Measurements from ENCODE around the gene CCDC186. TPM values are rescaled to one million over a fixed set of nuclear protein-coding genes. Genes with fewer than 3 reads are reported as not detected.

The CCDC186 gene
- total RNA-seq, 1 experiment from 2014 or later = 32.7 TPM

GRCh38 chr10:114157912-114158311 is 16.1 kb downstream of the CCDC186 start:
- Mint-ChIP-seq H3K9me3 (no peaks in the 10 kb centered on the region), H3K27me3 (ENCODE audit: low read depth) (no peaks in the 10 kb centered on the region), H3K4me3 (no peak overlapping the region), H3K27ac (no peak overlapping the region), H3K4me1 (peaks cover 3% of the 10 kb centered on the region; the same call in 1 of the 2 replicates), H3K36me3 (peaks cover 20% of the 10 kb centered on the region)
- ChIA-PET POLR2A (no interaction called here), CTCF (no interaction called here)
- ATAC-seq (no peak), DNase-seq (ENCODE audit: low spot score) (no peak)
- TF ChIP-seq RORB (CRISPR knock-in tag; IDR thresholded peaks at IDR 0.05) (no peak), MXD4 (CRISPR knock-in tag; IDR thresholded peaks at IDR 0.05; ENCODE audit: borderline replicate concordance) (no peak), ZNF671 (CRISPR knock-in tag; IDR thresholded peaks at IDR 0.05) (no peak), TP53 (CRISPR knock-in tag; IDR thresholded peaks at IDR 0.05) (no peak), MYBL2 (CRISPR knock-in tag; IDR thresholded peaks at IDR 0.05) (no peak), ZSCAN18 (CRISPR knock-in tag; IDR thresholded peaks at IDR 0.05) (no peak), GRHL2 (CRISPR knock-in tag; IDR thresholded peaks at IDR 0.05; ENCODE audit: insufficient replicate concordance, severe bottlenecking) (no peak), NFYB (CRISPR knock-in tag; conservative IDR thresholded peaks at IDR 0.05; ENCODE audit: low read depth) (no peak), USF2 (CRISPR knock-in tag; IDR thresholded peaks at IDR 0.05) (no peak), IRF1 (CRISPR knock-in tag; IDR thresholded peaks at IDR 0.05) (no peak), GTF2I (CRISPR knock-in tag; conservative IDR thresholded peaks at IDR 0.05) (no peak), NR2C2 (CRISPR knock-in tag; IDR thresholded peaks at IDR 0.05) (no peak), ZNF263 (CRISPR knock-in tag; IDR thresholded peaks at IDR 0.05; ENCODE audit: low read depth) (no peak), ZNF396 (CRISPR knock-in tag; IDR thresholded peaks at IDR 0.05; ENCODE audit: borderline replicate concordance) (no peak), CREM (CRISPR knock-in tag; IDR thresholded peaks at IDR 0.05) (no peak), ATF1 (CRISPR knock-in tag; IDR thresholded peaks at IDR 0.05) (no peak), FOXP4 (CRISPR knock-in tag; IDR thresholded peaks at IDR 0.05) (no peak), ZNF121 (CRISPR knock-in tag; IDR thresholded peaks at IDR 0.05) (no peak)

- H3K4me1 Mint-ChIP-seq = peaks cover 3% of the 10 kb centered on the region; the same call in 1 of the 2 replicates
- ATAC-seq (no peak), DNase-seq (ENCODE audit: low spot score) (no peak)
- POLR2A ChIA-PET = no interaction called here
- H3K36me3 Mint-ChIP-seq = peaks cover 23% of the 10 kb centered on the region
- no peak overlapping the region for H3K4me3 Mint-ChIP-seq
- H3K27me3 Mint-ChIP-seq (ENCODE audit: low read depth) = no peaks in the 10 kb centered on the region
- no peaks in the 10 kb centered on the region for H3K9me3 Mint-ChIP-seq
- no peak overlapping the region for H3K27ac Mint-ChIP-seq
- CTCF ChIA-PET = no interaction called here
- TF ChIP-seq E2F1 (CRISPR knock-in tag; IDR thresholded peaks at IDR 0.05) = no peak
- no peak for TF ChIP-seq ZNF121 (CRISPR knock-in tag; IDR thresholded peaks at IDR 0.05)
- TF ChIP-seq SMAD3 (CRISPR knock-in tag; IDR thresholded peaks at IDR 0.05; ENCODE audit: borderline replicate concordance) = no peak
- TF ChIP-seq SOX15 (CRISPR knock-in tag; IDR thresholded peaks at IDR 0.05) = no peak
- no peak for TF ChIP-seq USF2 (CRISPR knock-in tag; IDR thresholded peaks at IDR 0.05)
- TF ChIP-seq E2F4 (CRISPR knock-in tag; IDR thresholded peaks at IDR 0.05; ENCODE audit: borderline replicate concordance, low read depth) = no peak
- no peak for TF ChIP-seq EMX1 (CRISPR knock-in tag; IDR thresholded peaks at IDR 0.05)
- TF ChIP-seq RELA (CRISPR knock-in tag; IDR thresholded peaks at IDR 0.05; ENCODE audit: borderline replicate concordance) = no peak
- no peak for TF ChIP-seq ZNF263 (CRISPR knock-in tag; IDR thresholded peaks at IDR 0.05; ENCODE audit: low read depth)
- no peak for TF ChIP-seq TEAD1 (CRISPR knock-in tag; IDR thresholded peaks at IDR 0.05)
- TF ChIP-seq ZNF512 (CRISPR knock-in tag; IDR thresholded peaks at IDR 0.05; ENCODE audit: borderline replicate concordance) = no peak
- TF ChIP-seq RORB (CRISPR knock-in tag; IDR thresholded peaks at IDR 0.05) = no peak
- TF ChIP-seq NR1H2 (CRISPR knock-in tag; IDR thresholded peaks at IDR 0.05) = no peak
Measured at GRCh38 chr10:114151892-114152291, 22.1 kb downstream of the CCDC186 start.
